ENCODE results near the gene SULT1E1.

- no peak for TF ChIP-seq POLR2A (IDR thresholded peaks at IDR 0.05)
- no peak for TF ChIP-seq CTCF (IDR thresholded peaks at IDR 0.05)
- TF ChIP-seq POLR2AphosphoS5 (IDR thresholded peaks at IDR 0.05; ENCODE audit: insufficient read depth in 1 of 2, low read depth in 1 of 2): no peak
Observed at GRCh38 chr4:69860521-69861298, 765 bp upstream of the SULT1E1 start.

All from vagina (tissue), 2 donors.